GM12878 (cell line): ENCODE results near the gene PLA2G4A. TPM values are rescaled to one million over a fixed set of nuclear protein-coding genes. Genes with fewer than 3 reads are reported as not detected.

Experiments
- ATAC-seq: fragments of 200-7000 bp; cut with Tn5 transposase; 3 replicates; pipeline ENCODE4 v1.9.1; 2020; ENCODE audit warnings: mild to moderate bottlenecking, moderate library complexity
- BruUV-seq: library from RNA; stranded (reverse); fragments of 400-500 nt; replicated peaks from 2 replicates; lab custom pipeline; 2021; lab: Mats Ljungman, UMichigan
- CTCF ChIA-PET: fragments of 300-600 bp; sonication (Branson Sonifier 250); formaldehyde crosslinking; extraction: SDS; loops from one replicate; lab custom pipeline; 2021; ENCODE audit warnings: inconsistent platforms; lab: Yijun Ruan, JAX
- POLR2A ChIA-PET: fragments of 350-600 bp; formaldehyde crosslinking; extraction: SDS; loops from one replicate; lab custom pipeline; 2021; ENCODE audit warnings: inconsistent platforms; lab: Charles Lee
- RAD21 ChIA-PET: fragments of 300-600 bp; sonication (Branson Sonifier 250); formaldehyde crosslinking; loops from one replicate; lab custom pipeline; 2023; ENCODE audit warnings: antibody characterized with exemption; ENCODE audit not compliant: unreplicated experiment; lab: Charles Lee
- SMC1A ChIA-PET: fragments of 300-600 bp; sonication (Branson Sonifier 250); formaldehyde crosslinking; loops from one replicate; lab custom pipeline; 2023; ENCODE audit not compliant: unreplicated experiment, uncharacterized antibody; lab: Charles Lee
- DNase-seq: peaks from one replicate; pipeline ENCODE4 v3.0.0-alpha.2; 2011; ENCODE audit warnings: low read depth, low spot score
- FAIRE-seq: peaks from 3 replicates; lab custom pipeline; 2011; peaks lifted over from hg19 to GRCh38; lab: Jason Lieb, UNC
- H2AFZ ChIP-seq: 2 replicates; pipeline ENCODE4 v1.6.0; 2011; ENCODE audit warnings: low read depth, low read length, control low read depth; ENCODE audit not compliant: control insufficient read depth
- H3K27ac ChIP-seq: 2 replicates; pipeline ENCODE4 v1.5.1; 2011; ENCODE audit warnings: control low read depth; ENCODE audit not compliant: control insufficient read depth, insufficient read depth
- H3K27me3 ChIP-seq, 2 experiments: replicated peaks in 1 of 2; 2 replicates each; pipeline versions ENCODE4 v1.6.0 to v1.6.1; 2011; ENCODE audit warnings: low read length in 1 of 2; ENCODE audit not compliant: control insufficient read depth in 2 of 2, insufficient read depth in 2 of 2
- H3K36me3 ChIP-seq, 2 experiments: 2 replicates each; pipeline ENCODE4 v1.5.1; 2011; ENCODE audit warnings: low read length in 1 of 2; ENCODE audit not compliant: control insufficient read depth in 2 of 2, insufficient read depth in 2 of 2
- H3K4me1 ChIP-seq: 2 replicates; pipeline ENCODE4 v1.6.1; 2011; ENCODE audit warnings: mild to moderate bottlenecking, low read length, moderate library complexity, mixed read lengths; ENCODE audit not compliant: control insufficient read depth, insufficient read depth
- H3K4me2 ChIP-seq: 2 replicates; pipeline ENCODE4 v1.6.0; 2011; ENCODE audit warnings: control low read depth; ENCODE audit not compliant: control insufficient read depth, insufficient read depth
- H3K4me3 ChIP-seq: fragments of 200-600 bp; sonication (generic); 2 replicates; pipeline ENCODE4 v1.5.1; 2016
- H3K79me2 ChIP-seq: 2 replicates; pipeline ENCODE4 v1.6.0; 2011; ENCODE audit warnings: low read length; ENCODE audit not compliant: control insufficient read depth, insufficient read depth
- H3K9ac ChIP-seq: 2 replicates; pipeline ENCODE4 v1.8.0; 2011; ENCODE audit warnings: low read length, control low read depth, mixed read lengths; ENCODE audit not compliant: control insufficient read depth, insufficient read depth
- H3K9me3 ChIP-seq: replicated peaks from 3 replicates; pipeline ENCODE4 v1.5.1; 2011; ENCODE audit warnings: mild to moderate bottlenecking, low read length; ENCODE audit not compliant: control insufficient read depth, insufficient read depth
- H4K20me1 ChIP-seq: 2 replicates; pipeline ENCODE4 v1.6.0; 2011; ENCODE audit not compliant: control insufficient read depth, insufficient read depth
- BMI1 ChIP-seq: fragments of 450-650 bp; IDR thresholded peaks from 2 replicates; pipeline ENCODE4 v1.6.1; 2016; ENCODE audit warnings: mild to moderate bottlenecking, moderate library complexity, borderline replicate concordance
- CUX1 ChIP-seq: IDR thresholded peaks from 2 replicates; pipeline ENCODE4 v1.6.1; 2012; ENCODE audit warnings: improper control_type of control experiment, low read depth, low read length; ENCODE audit not compliant: insufficient replicate concordance
- EED ChIP-seq: sonication (generic); IDR thresholded peaks from 2 replicates; pipeline ENCODE4 v1.6.1; 2016; ENCODE audit warnings: antibody characterized with exemption, low read depth
- MEF2A ChIP-seq: IDR thresholded peaks from 2 replicates; pipeline ENCODE4 v1.6.1; 2011; ENCODE audit warnings: low read depth, mild to moderate bottlenecking, low read length, moderate library complexity; ENCODE audit not compliant: insufficient read depth
- PBX3 ChIP-seq: IDR thresholded peaks from 2 replicates; pipeline ENCODE4 v1.6.1; 2011; ENCODE audit warnings: mild to moderate bottlenecking, low read depth, low read length, moderate library complexity; ENCODE audit not compliant: insufficient replicate concordance
- SUZ12 ChIP-seq: fragments of 200-600 bp; sonication (generic); IDR thresholded peaks from one replicate; pipeline ENCODE4 v1.6.1; 2018; ENCODE audit warnings: antibody characterized with exemption, mild to moderate bottlenecking; ENCODE audit not compliant: unreplicated experiment
- ZNF622 ChIP-seq: fragments of 450-650 bp; IDR thresholded peaks from 2 replicates; pipeline ENCODE4 v1.6.1; 2017; ENCODE audit warnings: mild to moderate bottlenecking, inconsistent platforms
- ZSCAN29 ChIP-seq: fragments of 450-650 bp; IDR thresholded peaks from 2 replicates; pipeline ENCODE4 v1.6.1; 2017; ENCODE audit warnings: mild to moderate bottlenecking, moderate library complexity
- WGBS: methylation state at CpG from one replicate; pipeline ENCODE4 v1.1.6; 2016; ENCODE audit warnings: low lambda C conversion rate; ENCODE audit not compliant: insufficient replicate concordance, insufficient coverage; ENCODE audit errors: missing lambda C conversion rate; 5-methylcytosine and 5-hydroxymethylcytosine counted together
- in situ Hi-C: fragments of 300-500 bp; cut with MboI; formaldehyde crosslinking; loops from 9 replicates; pipeline ENCODE4 v1.14.3; 2018; ENCODE audit warnings: mixed read lengths
- intact Hi-C: fragments of 100-400 bp; cut with micrococcal nuclease; formaldehyde crosslinking; loops from one replicate; pipeline ENCODE4 v1.14.2; 2022; ENCODE audit not compliant: unreplicated experiment
- polyA plus RNA-seq, 11 experiments: library from polyadenylated mRNA; depleted of rRNA in 4 of 11; unstranded in 6 of 11; stranded (reverse) in 5 of 11; fragments of >200 nt; fragmentation: Nextera tagmentation in 4 of 11; fragmentation: Illumina TruSeq in 1 of 11; extraction: Ambion mirVana in 4 of 11; extraction: Trizol in 1 of 11; gene quantifications; 1 replicate in 1 of 11; 2 replicates in 10 of 11; pipeline versions ENCODE4 v1.2.1 to v1.2.3, GENCODE V29; 2011 to 2016; ENCODE audit warnings: inconsistent platforms in 2 of 11, missing spikeins in 2 of 11, low read depth in 1 of 11
- total RNA-seq, 4 experiments: library from RNA; depleted of rRNA in 3 of 4; stranded (reverse); fragments of >200 nt in 3 of 4; fragmentation: Illumina TruSeq in 1 of 4; extraction: Trizol in 1 of 4; gene quantifications; 2 replicates each; pipeline versions ENCODE4 v1.2.1 to v1.2.3, GENCODE V29; 2013 to 2021

The PLA2G4A gene
- total and polyA plus RNA-seq, 10 of the 15 experiments (the other 5 are each of a cell fraction or from before 2014, with no cell fraction given), result 0.70 to 3.3 (median 1.5) TPM; not detected in 1

- POLR2A ChIA-PET, result no interaction called here
- intact Hi-C loops, result no loop called here
- no peaks in the 10 kb centered on the region for H3K36me3 ChIP-seq
- DNase-seq (no peak), FAIRE-seq (no peak), ATAC-seq (no peak)
- no peaks in the 10 kb centered on the region for H3K4me1 ChIP-seq
- RAD21 ChIA-PET, result no interaction called here
- H3K9ac ChIP-seq, result no peak overlapping the region
- in situ Hi-C loops, result no loop called here
- H3K4me2 ChIP-seq, result no peak overlapping the region
- TF ChIP-seq SUZ12 (no peak), EED (no peak), MEF2A (no peak), CUX1 (no peak), ZNF622 (no peak), PBX3 (no peak), ZSCAN29 (no peak), BMI1 (no peak)
- SMC1A ChIA-PET, result no interaction called here
- H3K27me3 ChIP-seq, result no peaks in the 10 kb centered on the region
- H2AFZ ChIP-seq, result no peak overlapping the region
- no peaks in the 10 kb centered on the region for H3K79me2 ChIP-seq
- H3K4me3 ChIP-seq, result no peak overlapping the region
- no peak overlapping the region for H3K27ac ChIP-seq
- H4K20me1 ChIP-seq, result no peaks in the 10 kb centered on the region
- CTCF ChIA-PET, result no interaction called here
- WGBS, result 43% methylated on average over 1 of the region's 1 CpG
- BruUV-seq, result no TSS peak
- H3K9me3 ChIP-seq, result no peaks in the 10 kb centered on the region
These were observed 43.0 kb downstream of the PLA2G4A start for GRCh38 chr1:186871784-186872183.
